ENCODE measurements around the gene TEX47.

Gene TEX47

GRCh38 chr7:88795553-88795952, at the start of gene TEX47:
Gene TEX47, minus strand, starts transcription at chr7:88795737. Its CDS starts 795 bp downstream, at chr7:88794942.
- DNase-seq: no peak

- DNase-seq: no peak
Measured at GRCh38 chr7:88845091-88845490, 49.6 kb upstream of the TEX47 start.

- no peak for DNase-seq
Measured at GRCh38 chr7:88842201-88842600, 46.7 kb upstream of the TEX47 start.

GRCh38 chr7:88835147-88835728, 39.7 kb upstream of the TEX47 start:
- DNase-seq: peak in 1 of 6 experiments; percentile 1

- DNase-seq: no peak
Measured at GRCh38 chr7:88826222-88826621, 30.7 kb upstream of the TEX47 start.

- DNase-seq: no peak
Measured at GRCh38 chr7:88818552-88818951, 23.0 kb upstream of the TEX47 start.

GRCh38 chr7:88806280-88807037, 10.9 kb upstream of the TEX47 start:
- no peak for DNase-seq

GRCh38 chr7:88801046-88801445, 5.5 kb upstream of the TEX47 start:
- no peak for DNase-seq

- DNase-seq: no peak
Measured at GRCh38 chr7:88792361-88792760, 3.2 kb downstream of the TEX47 start.

GRCh38 chr7:88791891-88792290, 3.6 kb downstream of the TEX47 start:
- DNase-seq: no peak

GRCh38 chr7:88789480-88790064, 6.0 kb downstream of the TEX47 start:
- DNase-seq: peak in 2 of 6 experiments; percentile 25 to 32

GRCh38 chr7:88787777-88788176, 7.8 kb downstream of the TEX47 start:
- DNase-seq: no peak

- no peak for DNase-seq
Measured at GRCh38 chr7:88775838-88776237, 19.7 kb downstream of the TEX47 start.

GRCh38 chr7:88772776-88773175, 22.8 kb downstream of the TEX47 start:
- no peak for DNase-seq

GRCh38 chr7:88771417-88771816, 24.1 kb downstream of the TEX47 start:
- no peak for DNase-seq

GRCh38 chr7:88761779-88762178, 33.8 kb downstream of the TEX47 start:
- no peak for DNase-seq

GRCh38 chr7:88760136-88760515, 35.4 kb downstream of the TEX47 start:
- DNase-seq: no peak

GRCh38 chr7:88759230-88760135, 36.1 kb downstream of the TEX47 start, which contains the start of gene ZNF804B:
Gene ZNF804B, plus strand, starts transcription at chr7:88759700. Its CDS starts 277 bp downstream, at chr7:88759977.
- no peak for DNase-seq

- DNase-seq: no peak
Measured at GRCh38 chr7:88758381-88759229, 36.9 kb downstream of the TEX47 start.

GRCh38 chr7:88757371-88757770, 38.2 kb downstream of the TEX47 start:
- DNase-seq: no peak

GRCh38 chr7:88756802-88757201, 38.7 kb downstream of the TEX47 start:
- no peak for DNase-seq

GRCh38 chr7:88746126-88746525, 49.4 kb downstream of the TEX47 start:
- DNase-seq: no peak

Measured in stimulated activated naive CD4-positive, alpha-beta T cell (primary cell).